ENCODE results near the gene RUSC1. TPM values are rescaled to one million over a fixed set of nuclear protein-coding genes. Genes with fewer than 3 reads are reported as not detected.

RUSC1 gene
- total RNA-seq, 1 experiment from 2014 or later, result 18.6 TPM

Other genes with a start within 250 kb of the RUSC1 start
- 1.1 and 2.4 TPM in 2 replicates for gene EFNA3, start 242.1 kb upstream of the RUSC1 start, total RNA-seq (2014; rRNA removed; shearing (Covaris generic))
- 24.6 and 34.5 TPM in 2 replicates for gene EFNA1, start 193.0 kb upstream of the RUSC1 start, total RNA-seq (2014; rRNA removed; shearing (Covaris generic))
- 14.9 and 28.7 TPM in 2 replicates for gene SLC50A1, start 185.0 kb upstream of the RUSC1 start, total RNA-seq (2014; rRNA removed; shearing (Covaris generic))
- 5.0 and 66.4 TPM in 2 replicates for gene DPM3, start 180.4 kb upstream of the RUSC1 start, total RNA-seq (2014; rRNA removed; shearing (Covaris generic))
- 123 and 131 TPM in 2 replicates for gene KRTCAP2, start 147.6 kb upstream of the RUSC1 start, total RNA-seq (2014; rRNA removed; shearing (Covaris generic))
- 0.63 and 1.9 TPM in 2 replicates for gene TRIM46, start 147.0 kb upstream of the RUSC1 start, total RNA-seq (2014; rRNA removed; shearing (Covaris generic))
- 2.9 and 3.2 TPM in 2 replicates for gene THBS3, start 113.0 kb upstream of the RUSC1 start, total RNA-seq (2014; rRNA removed; shearing (Covaris generic))
- gene MTX1, start 112.2 kb upstream of the RUSC1 start, total RNA-seq (2014; rRNA removed; shearing (Covaris generic)), result 81.3 and 96.7 TPM in 2 replicates
- 1.6 and 2.7 TPM in 2 replicates for gene ENTREP3, start 65.4 kb upstream of the RUSC1 start, total RNA-seq (2014; rRNA removed; shearing (Covaris generic))
- 42.1 and 43.4 TPM in 2 replicates for gene SCAMP3, start 58.5 kb upstream of the RUSC1 start, total RNA-seq (2014; rRNA removed; shearing (Covaris generic))
- 11.5 and 15.1 TPM in 2 replicates for gene CLK2, start 47.4 kb upstream of the RUSC1 start, total RNA-seq (2014; rRNA removed; shearing (Covaris generic))
- 0.11 and 0.65 TPM in 2 replicates for gene HCN3, start 43.4 kb upstream of the RUSC1 start, total RNA-seq (2014; rRNA removed; shearing (Covaris generic))
- not detected in 2 replicates for gene PKLR, start 19.5 kb upstream of the RUSC1 start, total RNA-seq (2014; rRNA removed; shearing (Covaris generic))
- 219 and 227 TPM in 2 replicates for gene FDPS, start 12.0 kb upstream of the RUSC1 start, total RNA-seq (2014; rRNA removed; shearing (Covaris generic))
- gene ASH1L, start 241.9 kb downstream of the RUSC1 start, total RNA-seq (2014; rRNA removed; shearing (Covaris generic)), result 16.2 and 16.5 TPM in 2 replicates